DMS53 treated with DMSO at 0.1 percent for 48 hours (cell line): ENCODE data around the gene TCEAL5.
"Not testable (repeated sequence)": the region's sequence is repeated elsewhere in the genome, so short reads cannot be mapped to it uniquely, and the experiment has no call there.

ENCODE experiments used
- DNase-seq: peaks from one replicate; lab custom pipeline; 2025; ENCODE audit not compliant: unreplicated experiment; lab: John Stamatoyannopoulos, UW

Gene TCEAL5, protein sequence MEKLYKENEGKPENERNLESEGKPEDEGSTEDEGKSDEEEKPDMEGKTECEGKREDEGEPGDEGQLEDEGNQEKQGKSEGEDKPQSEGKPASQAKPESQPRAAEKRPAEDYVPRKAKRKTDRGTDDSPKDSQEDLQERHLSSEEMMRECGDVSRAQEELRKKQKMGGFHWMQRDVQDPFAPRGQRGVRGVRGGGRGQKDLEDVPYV

DNA sequence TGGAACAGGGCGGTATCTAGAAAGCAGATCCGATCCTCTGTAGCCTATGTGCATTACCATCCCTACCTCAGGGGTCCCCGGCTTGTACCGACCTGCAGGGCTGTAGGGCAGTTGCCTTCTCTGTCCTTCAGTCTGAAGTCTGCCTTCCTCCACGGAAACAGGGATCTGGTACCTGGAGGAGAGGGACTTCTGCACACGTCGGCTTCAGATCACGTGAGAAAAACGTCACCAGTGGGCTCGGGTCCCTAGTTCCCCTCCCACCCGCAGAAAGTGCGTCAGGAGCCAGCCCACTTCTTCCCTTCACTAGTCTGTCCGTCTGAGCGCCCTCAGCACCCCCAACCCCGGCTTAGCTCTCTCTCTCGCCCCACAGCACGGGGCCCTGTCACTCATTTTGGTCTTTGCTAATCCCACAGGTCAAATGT, at the start of gene TCEAL5:
Gene TCEAL5, minus strand, starts transcription at position 170 of the 422 bp plus-strand sequence. CDS start 2,187 bp downstream, outside the sequence.
- DNase-seq, result no peak

DNA sequence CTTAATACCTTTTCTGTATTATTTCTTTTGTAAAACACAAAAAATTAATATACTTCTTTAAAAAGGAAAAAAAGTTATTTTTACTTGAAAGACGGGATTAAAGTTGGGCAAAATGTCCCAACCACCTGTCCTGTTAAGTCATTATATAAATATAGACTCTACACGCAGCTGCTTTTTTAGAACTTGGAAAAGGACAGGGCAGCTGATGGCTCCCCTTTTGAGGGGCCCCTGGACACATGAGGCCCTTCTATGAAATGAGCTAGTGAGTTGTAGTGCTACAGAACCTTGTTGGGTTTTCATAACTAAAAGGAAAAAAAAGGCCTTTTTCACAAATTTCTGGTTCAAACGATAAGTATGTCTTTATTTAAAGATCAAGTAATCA, 34.8 kb upstream of the TCEAL5 start:
- DNase-seq, result no peak

DNA sequence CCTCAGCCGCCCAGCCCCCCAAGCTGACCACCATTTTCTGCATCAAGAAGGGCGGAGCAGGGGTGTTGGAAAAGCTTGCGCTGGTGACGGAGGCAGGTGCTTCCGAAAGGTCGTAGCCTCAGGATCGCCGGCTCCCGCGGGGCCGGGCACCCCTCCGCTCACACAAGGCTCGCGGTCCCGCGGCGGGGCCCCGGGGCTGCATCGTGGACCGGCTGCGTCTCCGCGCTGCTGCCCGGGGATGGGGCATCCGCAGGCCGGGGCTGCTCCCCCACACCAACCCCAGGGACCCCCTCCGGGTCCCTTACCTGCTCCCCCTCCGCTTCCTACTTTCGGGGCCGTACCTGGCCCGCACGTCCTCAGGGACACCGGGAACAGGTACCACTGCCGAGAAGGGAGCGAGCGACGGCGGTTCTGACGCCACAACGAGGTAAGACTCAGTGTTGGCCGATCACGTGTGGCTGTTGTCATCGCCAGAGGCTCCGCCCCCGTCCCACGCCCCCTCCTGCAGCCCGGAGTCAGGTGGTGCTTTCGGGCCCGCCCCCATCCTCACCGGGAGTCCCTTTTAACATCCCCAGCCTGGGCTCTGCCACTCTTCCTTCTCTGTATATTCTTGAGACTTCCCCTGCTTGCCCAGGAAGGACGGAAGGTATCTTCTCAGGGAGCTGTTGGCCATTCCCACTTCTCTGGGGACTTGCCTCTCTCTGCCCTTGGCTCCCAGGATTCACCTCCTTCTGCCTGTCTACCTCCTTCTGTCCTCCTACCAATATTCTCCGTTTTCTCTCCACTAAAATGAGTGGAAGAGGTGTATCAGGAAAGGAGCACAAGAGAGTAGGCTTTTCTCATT, 34.2 kb upstream of the TCEAL5 start, which contains the start of gene BEX2:
Gene BEX2, minus strand, starts transcription at position 436 of the 844 bp plus-strand sequence. CDS start 1,014 bp downstream, outside the sequence.
- peak; percentile 75 for DNase-seq

DNA sequence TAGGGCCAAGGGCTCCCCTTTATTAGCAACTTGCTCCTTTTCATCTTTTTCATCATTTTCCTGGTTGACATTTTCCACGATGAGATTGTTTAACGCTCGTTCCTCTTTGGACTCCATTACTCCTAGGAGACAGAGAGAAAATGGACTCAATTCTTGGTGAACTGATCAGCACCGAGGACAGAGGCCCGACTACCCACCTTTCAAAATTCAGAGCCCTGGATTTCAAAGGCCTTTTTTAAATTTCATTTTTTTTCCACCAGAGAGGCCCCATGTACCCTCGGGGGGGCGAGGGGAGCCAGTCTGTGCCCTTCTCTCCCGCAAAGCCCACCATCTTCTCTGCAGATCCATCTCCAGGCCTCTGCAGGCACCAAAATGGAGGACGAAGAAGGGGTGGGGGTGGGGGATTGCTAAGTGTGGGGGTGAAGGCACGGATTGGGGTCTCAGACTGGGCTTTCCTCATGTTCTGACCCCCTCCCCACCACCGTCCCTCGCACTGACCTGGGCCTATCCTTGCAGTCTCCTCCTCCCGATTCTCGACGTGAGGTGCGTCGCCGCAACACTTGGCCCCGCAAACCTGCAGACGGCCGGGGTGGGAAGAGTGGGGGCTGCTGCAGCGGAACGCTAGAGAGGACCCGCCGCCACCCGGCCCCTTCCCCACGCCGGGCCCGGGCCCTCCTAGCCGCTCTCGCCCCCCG, 33.5 kb upstream of the TCEAL5 start:
- DNase-seq, result no peak

DNA sequence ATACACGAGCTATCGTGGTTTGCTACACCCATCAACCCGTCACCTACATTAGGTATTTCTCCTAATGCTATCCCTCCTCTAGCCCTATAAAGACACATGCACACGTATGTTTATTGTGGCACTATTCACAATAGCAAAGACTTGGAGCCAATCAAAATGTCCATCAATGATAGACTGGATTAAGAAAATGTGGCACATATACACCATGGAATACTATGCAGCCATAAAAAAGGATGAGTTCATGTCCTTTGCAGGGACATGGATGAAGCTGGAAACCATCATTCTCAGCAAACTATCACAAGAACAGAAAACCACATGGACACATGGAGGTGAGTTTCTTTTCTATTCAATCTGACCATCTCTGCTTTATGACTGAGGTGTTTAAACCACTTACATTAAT, 29.1 kb upstream of the TCEAL5 start:
- DNase-seq, result not testable (repeated sequence)

DNA sequence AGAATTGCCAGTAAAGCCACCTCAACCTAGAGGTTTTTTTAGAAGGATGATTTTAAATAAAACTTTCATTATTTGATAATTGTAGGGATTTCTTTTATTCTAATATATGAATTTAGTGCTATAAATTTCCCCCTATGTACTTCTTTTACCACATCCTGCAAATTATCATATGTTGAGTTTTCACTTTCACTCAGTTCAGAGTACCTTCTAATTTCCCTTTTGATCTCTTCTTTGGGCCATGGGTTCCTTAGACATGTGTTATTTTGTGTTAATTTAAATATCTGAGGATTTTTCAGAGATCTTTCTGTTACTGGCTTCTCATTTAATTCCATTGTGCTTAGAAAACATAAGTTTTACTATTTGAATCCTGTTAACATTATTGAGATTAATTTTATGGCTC, 28.2 kb upstream of the TCEAL5 start:
- no peak for DNase-seq

DNA sequence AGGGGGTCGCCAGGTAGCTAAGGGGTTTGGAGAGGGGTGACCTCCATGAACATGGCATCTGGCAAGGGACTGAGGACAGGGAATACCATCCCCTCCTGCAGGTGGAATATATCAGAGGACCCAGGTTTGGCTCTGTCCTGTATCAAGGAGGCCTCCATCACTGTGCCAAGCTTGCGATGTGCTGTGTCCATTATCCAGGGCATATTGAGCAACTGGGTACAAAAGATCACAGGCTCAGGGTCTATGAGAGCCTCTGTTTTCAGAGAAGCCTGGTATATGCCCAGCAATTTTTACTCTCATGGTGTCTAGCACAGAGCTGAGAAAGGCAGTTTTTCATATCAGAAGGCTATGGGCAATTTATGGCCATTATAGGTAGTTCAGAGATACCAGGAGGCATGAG, 16.6 kb upstream of the TCEAL5 start:
- DNase-seq, result no peak

DNA sequence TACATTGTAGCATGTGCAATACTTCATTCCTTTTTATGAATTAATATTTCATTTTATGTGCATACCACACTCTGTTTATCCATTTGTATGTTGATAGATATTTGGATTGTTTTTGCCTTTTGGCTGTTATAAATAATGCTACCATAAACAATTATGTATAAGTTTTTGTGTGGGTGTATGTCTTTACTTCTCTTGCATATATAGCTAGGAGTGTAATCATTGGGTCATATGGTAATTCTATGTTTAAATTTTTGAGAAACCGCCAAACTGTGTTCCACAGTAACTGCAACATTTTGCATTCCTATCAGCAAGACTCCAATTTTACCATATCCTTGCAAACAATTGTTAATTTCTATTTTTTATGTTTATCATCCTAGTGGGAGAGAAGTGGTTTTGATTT, 3.1 kb upstream of the TCEAL5 start:
- no peak for DNase-seq

DNA sequence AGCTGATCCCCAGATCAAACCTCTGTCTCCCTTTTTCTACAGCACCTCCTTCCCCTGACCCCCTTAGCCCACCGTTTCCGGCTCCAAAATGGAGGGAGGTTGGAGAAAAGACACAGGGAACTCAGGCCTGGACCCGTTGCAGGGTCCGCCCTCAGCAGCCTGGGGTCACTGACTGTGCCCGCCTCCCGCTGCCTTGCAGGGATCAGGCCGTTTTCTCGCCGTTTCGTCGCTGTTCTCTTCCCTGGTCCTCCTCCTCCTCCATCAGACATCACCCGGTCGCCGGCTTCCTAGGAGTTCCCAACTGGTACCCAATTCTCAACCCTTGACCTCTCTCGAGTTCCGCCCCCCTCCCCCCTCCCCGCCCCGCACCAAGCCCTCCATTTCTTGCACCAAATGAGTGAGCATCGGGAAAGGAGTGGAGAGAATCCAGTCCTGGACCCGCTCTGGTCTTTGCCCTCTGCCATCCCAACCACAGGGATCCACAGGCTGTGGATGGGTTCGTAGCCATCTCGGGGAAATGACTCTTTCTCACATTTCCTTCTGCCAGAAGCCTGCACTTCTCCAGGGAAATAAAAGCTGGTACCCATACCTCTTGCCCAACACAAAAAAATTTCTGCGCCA, 493 bp downstream of the TCEAL5 start:
- DNase-seq, result no peak

DNA sequence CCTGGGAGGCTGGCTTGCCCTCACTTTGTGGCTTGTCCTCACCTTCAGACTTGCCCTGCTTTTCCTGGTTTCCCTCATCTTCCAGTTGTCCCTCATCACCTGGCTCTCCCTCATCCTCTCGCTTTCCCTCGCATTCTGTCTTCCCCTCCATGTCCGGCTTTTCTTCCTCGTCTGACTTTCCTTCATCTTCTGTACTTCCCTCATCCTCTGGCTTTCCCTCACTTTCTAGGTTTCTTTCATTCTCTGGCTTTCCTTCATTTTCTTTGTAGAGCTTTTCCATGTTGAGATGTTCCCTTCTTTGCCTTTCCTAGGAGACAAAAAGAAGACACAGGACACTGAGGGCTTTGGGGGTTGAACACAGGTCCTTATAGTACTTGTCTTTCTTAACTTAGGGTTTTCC, 2.3 kb downstream of the TCEAL5 start:
- no peak for DNase-seq

DNA sequence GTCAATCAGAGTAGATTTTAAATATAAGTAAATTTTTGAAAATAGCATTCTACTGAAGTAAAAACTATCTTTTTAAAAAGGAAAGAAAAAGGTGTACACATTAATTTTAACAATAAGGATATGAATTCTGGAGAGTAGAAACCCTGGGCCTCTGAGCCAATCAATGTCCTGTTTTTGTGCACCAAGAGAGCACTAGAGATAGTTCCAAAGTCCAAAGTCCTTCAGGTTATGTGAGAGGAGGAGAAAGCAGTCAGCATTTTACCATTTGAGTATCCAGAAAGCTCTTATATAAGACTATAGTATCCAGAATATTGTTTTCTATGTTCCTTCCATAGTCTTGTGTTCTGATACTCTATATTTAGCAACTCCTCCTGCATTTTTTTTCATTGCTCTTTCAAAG, 18.3 kb downstream of the TCEAL5 start:
- peak; percentile 36 for DNase-seq

DNA sequence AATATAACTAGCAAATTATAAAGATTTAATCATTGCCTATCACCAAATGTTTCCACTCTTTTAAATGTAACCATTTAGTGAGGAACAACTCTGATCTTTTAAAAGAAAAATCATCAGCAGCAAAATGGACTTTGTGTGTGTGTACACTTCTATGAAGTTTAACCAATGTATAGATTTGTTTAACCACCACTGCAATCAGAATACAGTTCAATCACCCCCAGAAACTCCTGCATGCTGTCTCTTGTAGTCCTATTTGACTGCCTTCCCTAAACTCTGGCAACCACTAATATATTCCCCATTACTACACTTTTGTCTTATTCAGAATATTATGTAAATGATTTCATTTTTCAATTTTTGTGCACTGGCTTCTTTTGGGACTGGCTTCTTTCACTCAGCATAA, 19.9 kb downstream of the TCEAL5 start:
- no peak for DNase-seq

DNA sequence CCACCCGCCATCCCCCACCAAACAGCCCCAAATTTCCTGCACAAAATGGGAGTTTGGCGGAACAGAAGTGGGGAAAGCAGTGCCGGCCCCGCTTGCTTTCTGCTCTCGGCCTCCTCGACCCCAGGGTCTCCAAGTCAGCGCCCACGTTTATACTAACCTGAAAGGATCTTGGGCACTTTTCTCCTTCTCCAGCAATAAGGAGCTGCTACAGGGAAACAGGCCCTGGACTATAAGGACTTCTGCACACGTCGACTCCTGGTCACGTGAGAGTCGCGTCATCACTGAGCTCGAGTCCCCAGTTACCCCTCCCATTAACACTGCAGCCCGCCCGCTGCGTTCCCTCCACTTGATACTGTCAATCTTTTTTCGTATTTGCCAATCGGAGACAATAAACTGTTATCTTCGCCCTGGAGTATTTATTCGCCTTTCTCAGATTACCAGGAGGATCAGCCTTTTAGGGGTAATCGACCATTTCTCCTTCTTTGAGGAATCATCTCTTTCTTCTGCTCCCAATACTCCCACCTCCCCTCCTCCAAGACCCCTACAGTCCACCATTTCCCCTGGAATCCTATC, 21.5 kb downstream of the TCEAL5 start, which contains the start of gene TCEAL8:
Gene TCEAL8, minus strand, starts transcription at position 235 of the 573 bp plus-strand sequence. CDS start 1,176 bp downstream, outside the sequence.
- DNase-seq, result peak; percentile 64

DNA sequence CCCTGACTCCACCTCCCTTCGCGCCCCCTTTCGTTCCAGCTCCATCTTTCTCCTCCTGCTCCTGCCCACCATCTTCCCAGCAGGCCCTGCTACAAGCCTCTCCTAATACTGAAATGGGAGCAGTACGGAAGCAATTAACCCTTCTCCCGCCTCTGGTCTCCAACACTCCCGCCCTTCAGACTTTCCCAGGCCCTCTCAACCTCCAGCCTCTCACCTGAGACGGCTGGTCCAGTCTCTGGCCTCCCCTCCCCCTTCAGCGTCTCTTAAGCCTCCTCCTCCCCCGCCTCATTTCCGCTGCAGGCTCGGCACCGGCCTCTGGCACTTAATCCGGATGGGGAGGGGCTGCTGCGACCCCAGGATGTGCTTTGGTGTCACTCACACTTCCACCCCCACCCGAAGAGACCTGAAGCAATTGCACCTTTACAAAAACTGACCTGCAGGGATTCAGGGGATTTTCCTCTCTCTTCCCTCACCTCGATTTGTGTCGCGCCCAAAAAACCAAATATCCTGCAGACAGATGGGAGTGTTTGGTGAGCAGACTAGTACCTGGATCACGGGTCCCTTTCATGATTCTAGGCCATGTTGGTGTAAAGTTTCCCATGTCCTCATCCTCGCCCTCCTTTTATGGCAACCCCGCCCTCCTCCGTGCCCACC, 22.3 kb downstream of the TCEAL5 start:
- DNase-seq, result peak; percentile 4

DNA sequence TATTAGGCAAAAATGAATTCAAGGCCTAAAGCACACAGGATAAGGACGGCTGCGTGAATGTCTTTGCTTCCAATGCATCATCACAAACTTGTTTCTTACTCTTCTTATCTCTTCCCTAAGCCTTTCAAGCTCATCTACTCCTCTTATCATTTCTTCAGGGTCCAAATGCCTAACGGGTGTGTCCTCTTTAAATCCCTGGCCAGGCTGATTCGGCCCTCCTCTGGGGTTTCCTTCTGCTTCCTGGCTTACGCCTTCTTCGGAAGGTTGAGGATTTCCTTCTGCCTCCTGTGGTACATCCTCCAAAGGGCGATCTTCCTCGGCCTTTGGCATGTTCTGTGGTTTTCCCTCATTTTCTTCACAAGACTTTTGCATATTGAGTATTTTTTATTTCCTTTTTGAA, 22.9 kb downstream of the TCEAL5 start:
- DNase-seq, result no peak

DNA sequence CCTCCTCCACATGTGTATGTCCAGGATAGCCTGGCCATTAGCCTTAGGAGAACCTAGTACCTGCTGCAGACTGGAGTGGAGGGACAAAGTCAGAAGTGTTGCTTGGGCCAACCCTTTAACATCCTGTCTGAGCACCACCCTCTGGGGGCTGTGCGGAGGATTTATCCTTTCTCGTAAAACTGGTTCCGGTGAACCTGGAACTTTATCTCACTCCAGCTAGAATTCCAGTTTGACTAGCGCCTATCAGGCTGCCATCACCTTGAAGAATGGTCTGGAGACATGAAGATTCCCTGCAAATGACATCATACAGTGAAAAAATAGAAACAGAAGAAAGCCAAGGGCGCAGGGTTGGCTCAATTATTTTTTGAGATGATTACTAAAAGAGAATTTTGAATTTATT, 25.6 kb downstream of the TCEAL5 start:
- peak; percentile 4 for DNase-seq

DNA sequence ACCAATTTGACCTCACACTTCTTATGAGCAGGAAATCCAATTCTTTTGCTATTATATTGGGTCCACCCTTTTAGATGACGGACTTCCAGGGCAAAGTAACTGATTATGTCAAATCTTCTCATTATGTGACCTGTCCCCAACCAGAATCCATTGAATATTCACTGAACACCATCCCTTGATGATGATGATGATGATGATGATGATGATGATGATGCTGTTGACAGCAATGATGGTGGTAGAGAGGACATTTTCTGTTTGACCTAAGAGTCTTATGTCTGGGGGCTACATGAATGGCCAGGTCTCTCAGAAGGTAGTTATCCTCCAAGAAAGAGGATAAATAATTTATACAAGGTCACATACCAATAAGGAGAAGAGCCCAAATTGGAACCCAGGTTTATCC, 26.7 kb downstream of the TCEAL5 start:
- DNase-seq, result no peak

DNA sequence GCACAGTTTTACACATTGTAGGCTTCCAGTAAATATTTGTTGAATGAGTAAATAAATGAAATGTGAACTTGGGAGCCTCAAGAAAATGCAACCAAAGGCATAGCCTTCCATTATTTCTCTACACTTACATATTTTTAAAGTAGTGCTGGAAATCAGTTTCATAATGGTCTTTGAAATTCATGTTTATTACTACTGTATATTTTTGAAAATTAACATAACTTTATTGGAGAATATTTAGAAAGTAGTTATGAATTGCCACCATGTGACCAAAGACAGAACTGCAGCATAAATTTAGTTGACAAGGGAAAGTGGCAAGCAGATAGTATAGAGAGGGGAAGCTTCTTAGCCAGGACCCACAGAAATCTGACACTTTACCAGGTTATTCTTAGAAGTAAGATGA, 28.0 kb downstream of the TCEAL5 start:
- DNase-seq, result peak; percentile 17

DNA sequence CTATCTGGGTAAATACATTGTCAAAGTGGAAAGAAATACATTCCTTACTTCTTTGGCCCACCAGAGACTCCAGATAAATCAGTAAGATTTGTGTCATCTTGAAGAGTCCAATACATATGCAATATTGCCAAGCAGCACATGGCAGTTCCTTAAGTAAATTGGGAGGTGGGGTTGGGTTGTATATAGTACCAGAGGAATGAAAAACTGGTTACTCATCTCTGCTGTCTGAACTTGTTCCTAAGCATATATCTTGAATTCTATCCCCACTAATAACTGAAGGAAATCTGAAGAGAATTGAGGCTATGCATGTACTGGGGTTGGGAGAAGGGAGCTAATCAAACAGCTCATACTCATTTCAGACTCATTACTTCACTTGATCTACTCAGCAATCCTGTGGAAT, 36.4 kb downstream of the TCEAL5 start:
- DNase-seq, result no peak

DNA sequence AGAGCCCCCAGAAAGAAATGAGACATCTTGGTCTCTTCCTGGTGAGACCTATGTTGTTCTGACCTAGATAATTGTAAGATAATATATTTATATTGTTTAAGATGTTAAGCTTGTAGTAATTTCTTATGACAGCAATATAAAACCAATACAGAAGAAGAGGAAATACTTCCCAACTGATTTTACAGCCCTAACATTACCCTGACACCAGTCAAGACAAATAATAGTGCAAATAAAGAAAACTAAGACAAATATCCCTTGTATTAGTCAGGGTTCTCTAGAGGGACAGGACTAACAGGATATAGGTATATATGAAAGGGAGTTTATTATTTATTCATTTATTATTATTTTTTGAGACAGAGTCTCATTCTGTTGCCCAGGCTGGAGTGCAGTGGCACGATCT, 40.3 kb downstream of the TCEAL5 start:
- no peak for DNase-seq
